H1 (cell line): ENCODE data around the gene AADACL2. TPM values are rescaled to one million over a fixed set of nuclear protein-coding genes. Genes with fewer than 3 reads are reported as not detected.

Experiments used
- CTCF ChIA-PET: fragments of 300-600 bp; sonication (Branson Sonifier 250); formaldehyde crosslinking; loops from one replicate; lab custom pipeline; 2021; ENCODE audit not compliant: partially characterized antibody; lab: Charles Lee
- POLR2A ChIA-PET: fragments of 300-600 bp; sonication (Branson Sonifier 250); formaldehyde crosslinking; loops from one replicate; lab custom pipeline; 2021; ENCODE audit warnings: inconsistent platforms; ENCODE audit not compliant: partially characterized antibody; lab: Charles Lee
- DNase-seq, 2 experiments: peaks; one replicate each; pipeline versions ENCODE4 v3.0.0 to v3.0.0-alpha.2; 2010 to 2022; ENCODE audit warnings: low spot score in 2 of 2, low read depth in 1 of 2, mixed read lengths in 1 of 2
- FAIRE-seq: peaks from 2 replicates; lab custom pipeline; 2011; peaks lifted over from hg19 to GRCh38; lab: Jason Lieb, UNC
- H2AFZ ChIP-seq: 2 replicates; pipeline ENCODE4 v1.8.1; 2012; ENCODE audit warnings: low read length, inconsistent platforms
- H2AK5ac ChIP-seq: 2 replicates; pipeline ENCODE4 v1.6.1; 2013; ENCODE audit warnings: low read depth, low read length
- H2BK120ac ChIP-seq: replicated peaks from 2 replicates; pipeline ENCODE3; 2013; ENCODE audit warnings: low read depth, low read length, inconsistent platforms
- H2BK12ac ChIP-seq: 2 replicates; pipeline ENCODE4 v1.6.1; 2013; ENCODE audit warnings: low read depth, low read length
- H2BK15ac ChIP-seq: 2 replicates; pipeline ENCODE4 v1.6.1; 2013; ENCODE audit warnings: low read length
- H2BK20ac ChIP-seq: 2 replicates; pipeline ENCODE4 v1.6.1; 2013; ENCODE audit warnings: low read length
- H2BK5ac ChIP-seq: 2 replicates; pipeline ENCODE4 v1.6.1; 2013; ENCODE audit warnings: low read depth, low read length
- H3K14ac ChIP-seq: 2 replicates; pipeline ENCODE4 v1.6.1; 2013; ENCODE audit warnings: inconsistent platforms; ENCODE audit not compliant: insufficient read length
- H3K18ac ChIP-seq: 2 replicates; pipeline ENCODE4 v1.6.1; 2013; ENCODE audit warnings: low read length; ENCODE audit errors: extremely low read depth
- H3K23ac ChIP-seq: 2 replicates; pipeline ENCODE4 v1.6.1; 2013; ENCODE audit warnings: inconsistent platforms; ENCODE audit not compliant: insufficient read length
- H3K23me2 ChIP-seq: 2 replicates; pipeline ENCODE4 v1.6.1; 2013; ENCODE audit warnings: low read depth, low read length
- H3K27ac ChIP-seq: 2 replicates; pipeline ENCODE4 v1.6.1; 2011; ENCODE audit warnings: low read depth, low read length, inconsistent platforms
- H3K27me3 ChIP-seq, 4 experiments: replicated peaks in 1 of 4; 1 replicate in 1 of 4; 2 replicates in 3 of 4; pipeline versions ENCODE4 v1.6.1 to v1.8.1; 2011 to 2013; ENCODE audit warnings: low read length in 3 of 4, mild to moderate bottlenecking in 3 of 4, inconsistent platforms in 2 of 4, mixed read lengths in 2 of 4, moderate library complexity in 1 of 4; ENCODE audit not compliant: control insufficient read depth in 3 of 4, insufficient read depth in 3 of 4; ENCODE audit errors: extremely low read depth in 1 of 4
- H3K36me3 ChIP-seq, 4 experiments: 2 replicates each; pipeline versions ENCODE4 v1.6.1 to v1.8.1; 2011 to 2013; ENCODE audit warnings: mild to moderate bottlenecking in 4 of 4, low read length in 3 of 4, moderate library complexity in 2 of 4, control low read depth in 1 of 4, inconsistent platforms in 1 of 4; ENCODE audit not compliant: insufficient read depth in 4 of 4, control insufficient read depth in 2 of 4
- H3K4ac ChIP-seq: replicated peaks from 2 replicates; pipeline ENCODE3; 2013; ENCODE audit warnings: low read length, low read depth, mixed read lengths, inconsistent platforms; ENCODE audit not compliant: insufficient read length
- H3K4me1 ChIP-seq, 4 experiments: replicated peaks in 1 of 4; 1 replicate in 1 of 4; 2 replicates in 3 of 4; pipeline versions ENCODE4 v1.6.1 to v1.8.1; 2011 to 2013; ENCODE audit warnings: low read length in 3 of 4, inconsistent platforms in 2 of 4, mixed read lengths in 1 of 4; ENCODE audit not compliant: insufficient read depth in 4 of 4, control insufficient read depth in 3 of 4
- H3K4me2 ChIP-seq, 2 experiments: 2 replicates each; pipeline versions ENCODE4 v1.6.1 to v1.8.1; 2011 to 2013; ENCODE audit warnings: low read depth in 2 of 2, low read length in 2 of 2, control low read depth in 1 of 2, inconsistent platforms in 1 of 2, mild to moderate bottlenecking in 1 of 2; ENCODE audit not compliant: insufficient read depth in 1 of 2
- H3K4me3 ChIP-seq, 4 experiments: fragments of 200-600, 300-600 bp in 1 of 4; sonication (generic), shearing (Covaris generic), sonication (Bioruptor Twin) in 1 of 4; 2 replicates each; pipeline versions ENCODE4 v1.5.1 to v1.8.1; 2011 to 2016; ENCODE audit warnings: low read length in 4 of 4, low read depth in 3 of 4, control low read depth in 2 of 4, inconsistent platforms in 2 of 4, mild to moderate bottlenecking in 2 of 4, mixed read lengths in 1 of 4, moderate library complexity in 1 of 4; ENCODE audit not compliant: insufficient read depth in 2 of 4; ENCODE audit errors: extremely low read depth in 1 of 4
- H3K56ac ChIP-seq: replicated peaks from 2 replicates; pipeline ENCODE3; 2013; ENCODE audit warnings: low read depth, mild to moderate bottlenecking, mixed read lengths, low read length, inconsistent platforms; ENCODE audit not compliant: insufficient read length
- H3K79me1 ChIP-seq: 2 replicates; pipeline ENCODE4 v1.6.1; 2013; ENCODE audit warnings: low read depth, low read length, control low read depth
- H3K79me2 ChIP-seq, 2 experiments: 2 replicates each; pipeline versions ENCODE4 v1.6.1 to v1.8.1; 2012 to 2013; ENCODE audit warnings: low read length in 2 of 2, mild to moderate bottlenecking in 2 of 2, inconsistent platforms in 1 of 2; ENCODE audit not compliant: insufficient read depth in 2 of 2, control insufficient read depth in 1 of 2
- H3K9ac ChIP-seq, 4 experiments: replicated peaks in 1 of 4; 1 replicate in 1 of 4; 2 replicates in 3 of 4; pipeline versions ENCODE4 v1.6.1 to v1.8.1; 2011 to 2013; ENCODE audit warnings: low read depth in 3 of 4, low read length in 3 of 4, control low read depth in 2 of 4, mild to moderate bottlenecking in 2 of 4, moderate library complexity in 2 of 4, inconsistent platforms in 1 of 4; ENCODE audit errors: extremely low read depth in 1 of 4
- H3K9me3 ChIP-seq, 2 experiments: 2 replicates each; pipeline versions ENCODE4 v1.6.1 to v1.8.1; 2012 to 2013; ENCODE audit warnings: mild to moderate bottlenecking in 2 of 2, moderate library complexity in 2 of 2, control low read depth in 1 of 2, inconsistent platforms in 1 of 2, low read depth in 1 of 2, low read length in 1 of 2, mixed read lengths in 1 of 2; ENCODE audit not compliant: insufficient read depth in 2 of 2
- H4K20me1 ChIP-seq, 2 experiments: replicated peaks in 1 of 2; 2 replicates each; pipeline versions ENCODE3 to v1.8.1; 2011 to 2013; ENCODE audit warnings: inconsistent platforms in 2 of 2, low read length in 2 of 2, mild to moderate bottlenecking in 1 of 2; ENCODE audit not compliant: insufficient read depth in 2 of 2, control insufficient read depth in 1 of 2
- H4K5ac ChIP-seq: 2 replicates; pipeline ENCODE4 v1.6.1; 2013; ENCODE audit warnings: low read length, low read depth, mixed read lengths, inconsistent platforms; ENCODE audit not compliant: insufficient read length
- H4K8ac ChIP-seq: 2 replicates; pipeline ENCODE4 v1.8.0; 2013; ENCODE audit warnings: mild to moderate bottlenecking, moderate library complexity, low read length, inconsistent platforms; ENCODE audit not compliant: insufficient read depth; ENCODE audit errors: extremely low read depth
- H4K91ac ChIP-seq: replicated peaks from 2 replicates; pipeline ENCODE3; 2013; ENCODE audit warnings: low read length, mixed read lengths, inconsistent platforms; ENCODE audit not compliant: insufficient read length
- CTBP2 ChIP-seq: IDR thresholded peaks from 2 replicates; pipeline ENCODE4 v1.7.0; 2011; ENCODE audit warnings: borderline replicate concordance, mild to moderate bottlenecking, moderate library complexity, mixed read lengths, low read length; ENCODE audit not compliant: insufficient read depth, insufficient read length
- HDAC6 ChIP-seq: IDR thresholded peaks from one replicate; pipeline ENCODE4 v1.7.1; 2012; ENCODE audit warnings: low read depth, mild to moderate bottlenecking, inconsistent platforms, low read length, moderate library complexity
- JUN ChIP-seq: IDR thresholded peaks from 2 replicates; pipeline ENCODE4 v1.6.1; 2011; ENCODE audit warnings: low read depth, mild to moderate bottlenecking, improper control_type of control experiment, low read length
- MAFK ChIP-seq: IDR thresholded peaks from 2 replicates; pipeline ENCODE4 v1.6.1; 2012; ENCODE audit warnings: low read depth, mild to moderate bottlenecking, improper control_type of control experiment, low read length
- RFX5 ChIP-seq: IDR thresholded peaks from 2 replicates; pipeline ENCODE4 v1.6.1; 2011; ENCODE audit warnings: low read depth, low read length, improper control_type of control experiment, borderline replicate concordance
- RXRA ChIP-seq: IDR thresholded peaks from 2 replicates; pipeline ENCODE4 v1.6.1; 2011; ENCODE audit warnings: low read depth, mild to moderate bottlenecking, low read length, moderate library complexity; ENCODE audit not compliant: insufficient read depth
- SIN3A ChIP-seq, 2 experiments: IDR thresholded peaks in 1 of 2; conservative IDR thresholded peaks in 1 of 2; 2 replicates each; pipeline ENCODE4 v1.6.1; 2011 to 2012; ENCODE audit warnings: low read length in 2 of 2, improper control_type of control experiment in 1 of 2, low read depth in 1 of 2, mild to moderate bottlenecking in 1 of 2
- SRF ChIP-seq: IDR thresholded peaks from 2 replicates; pipeline ENCODE4 v1.6.1; 2011; ENCODE audit warnings: mild to moderate bottlenecking, low read depth, low read length, moderate library complexity
- TAF1 ChIP-seq: IDR thresholded peaks from 2 replicates; pipeline ENCODE4 v1.6.1; 2011; ENCODE audit warnings: mild to moderate bottlenecking, low read depth, low read length
- TBP ChIP-seq: IDR thresholded peaks from 2 replicates; pipeline ENCODE4 v1.6.1; 2011; ENCODE audit warnings: low read depth, low read length, improper control_type of control experiment
- WGBS, 2 experiments: shearing (Covaris generic) in 1 of 2; methylation state at CpG; one replicate each; pipeline versions ENCODE4 v1.1.6 to v1.1.7; 2013 to 2015; ENCODE audit warnings: low lambda C conversion rate in 2 of 2, mixed read lengths in 2 of 2, inconsistent platforms in 1 of 2, low coverage in 1 of 2, missing lambda C conversion rate in 1 of 2; ENCODE audit not compliant: insufficient replicate concordance in 2 of 2, insufficient coverage in 1 of 2, insufficient read length in 1 of 2; ENCODE audit errors: extremely low coverage in 1 of 2, missing lambda C conversion rate in 1 of 2; 5-methylcytosine and 5-hydroxymethylcytosine counted together
- polyA plus RNA-seq, 7 experiments: library from polyadenylated mRNA; depleted of rRNA in 3 of 7; stranded (reverse) in 5 of 7; unstranded in 2 of 7; fragments of >200 nt in 5 of 7; fragments of 200-250 nt in 2 of 7; gene quantifications; 1 replicate in 5 of 7; 2 replicates in 1 of 7; 4 replicates in 1 of 7; pipeline versions ENCODE4 v1.2.1 to v1.2.3, GENCODE V29; 2011 to 2013; ENCODE audit warnings: missing spikeins in 2 of 7, mixed read lengths in 2 of 7
- total RNA-seq: library from RNA; stranded (reverse); fragmentation: NEBNext Ultra II Directional; extraction: Animal tissue kit (Norgen Biotek cat#: 25700); gene quantifications from 2 replicates; pipeline ENCODE4 v1.2.1, GENCODE V29; 2021
- TF ChIP-seq, protein P1 (sequence below): IDR thresholded peaks from 2 replicates; pipeline ENCODE4 v1.6.1; 2011; ENCODE audit warnings: low read length, improper control_type of control experiment

Gene AADACL2
- total and polyA plus RNA-seq, 2 of the 8 experiments (the other 6 are each of a cell fraction or from before 2014, with no cell fraction given): not detected

DNA sequence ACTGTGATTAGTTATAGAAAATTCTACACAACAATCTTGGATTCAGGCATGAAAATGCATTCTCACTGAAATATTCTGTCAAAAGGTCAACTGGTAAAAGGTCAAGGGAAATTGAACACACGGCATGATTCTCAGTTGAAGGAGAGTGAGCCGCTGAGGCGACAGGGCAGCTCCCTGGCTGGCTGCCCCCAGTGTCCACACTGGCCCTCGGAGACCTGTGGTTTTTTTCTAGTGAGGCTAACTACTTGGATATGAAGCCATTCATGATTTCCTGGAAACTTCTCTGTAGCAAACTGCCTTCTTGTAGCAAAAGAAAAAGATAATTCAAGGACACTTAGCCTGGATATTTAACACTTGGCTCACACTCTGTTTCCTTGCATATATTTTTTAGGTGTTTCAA lies 37.2 kb downstream of the AADACL2 start:
- Histone ChIP-seq H2BK5ac (no peak overlapping the region), H3K9me3 (no peaks in the 10 kb centered on the region), H3K4me1 (no peaks in the 10 kb centered on the region), H3K23ac (no peak overlapping the region), H3K23me2 (no peaks in the 10 kb centered on the region; the same call in 1 of the 2 replicates), H4K91ac (no peak overlapping the region), H2BK20ac (no peak overlapping the region), H3K4me3 (no peak overlapping the region), H2BK120ac (no peak overlapping the region), H2AK5ac (no peak overlapping the region), H3K79me1 (no peaks in the 10 kb centered on the region), H3K79me2 (no peaks in the 10 kb centered on the region), H4K8ac (no peak overlapping the region), H3K4me2 (no peak overlapping the region), H3K4ac (no peak overlapping the region), H2BK12ac (no peak overlapping the region), H2BK15ac (no peak overlapping the region), H3K9ac (no peak overlapping the region), H3K18ac (no peak overlapping the region), H3K14ac (no peak overlapping the region), H3K27me3 (no peaks in the 10 kb centered on the region), H2AFZ (no peak overlapping the region), H3K27ac (no peak overlapping the region), H4K5ac (no peak overlapping the region), H4K20me1 (no peaks in the 10 kb centered on the region), H3K56ac (no peak overlapping the region), H3K36me3 (no peaks in the 10 kb centered on the region)
- WGBS, 2 experiments: 92% methylated on average over 4 of the region's 4 CpGs; no CpG with 5 or more reads in 1 of the 2 experiments
- no peak for TF ChIP-seq CTBP2
- TF ChIP-seq TAF1: no peak
- TF ChIP-seq HDAC6: no peak
- TF ChIP-seq RFX5: no peak
- TF ChIP-seq RXRA: no peak
- TF ChIP-seq SIN3A (conservative IDR thresholded peaks at IDR 0.05 in 1 of 2, IDR thresholded peaks at IDR 0.05 in 1 of 2; ENCODE audit: low read depth in 1 of 2, low read length in 2 of 2): no peak
- TF ChIP-seq SRF: no peak
- TF ChIP-seq JUN: no peak
- no peak for TF ChIP-seq MAFK
- no peak for TF ChIP-seq TBP
- TF ChIP-seq, protein P1, sequence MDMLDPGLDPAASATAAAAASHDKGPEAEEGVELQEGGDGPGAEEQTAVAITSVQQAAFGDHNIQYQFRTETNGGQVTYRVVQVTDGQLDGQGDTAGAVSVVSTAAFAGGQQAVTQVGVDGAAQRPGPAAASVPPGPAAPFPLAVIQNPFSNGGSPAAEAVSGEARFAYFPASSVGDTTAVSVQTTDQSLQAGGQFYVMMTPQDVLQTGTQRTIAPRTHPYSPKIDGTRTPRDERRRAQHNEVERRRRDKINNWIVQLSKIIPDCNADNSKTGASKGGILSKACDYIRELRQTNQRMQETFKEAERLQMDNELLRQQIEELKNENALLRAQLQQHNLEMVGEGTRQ: no peak
- DNase-seq (no peak), FAIRE-seq (no peak)
- ChIA-PET CTCF (interaction anchor here (0.7 to 1.0 kb wide), 2 partner anchors 9 to 10 kb away, joined by 3 read pairs; no protein-coding TSS in a partner anchor), POLR2A (no interaction called here)
